Stimulated activated CD8-positive, alpha-beta memory T cell treated with anti-CD3 and anti-CD28 coated beads, Interleukin-12 subunit alpha, Interleukin-12 subunit beta, amount 100 ng/mL, for 1 hour (primary cell): ENCODE results near the gene CKAP5.

ENCODE experiments used
- DNase-seq: peaks from one replicate; pipeline ENCODE4 v3.0.0-alpha.2; 2020; ENCODE audit warnings: low read depth

Gene CKAP5

DNA sequence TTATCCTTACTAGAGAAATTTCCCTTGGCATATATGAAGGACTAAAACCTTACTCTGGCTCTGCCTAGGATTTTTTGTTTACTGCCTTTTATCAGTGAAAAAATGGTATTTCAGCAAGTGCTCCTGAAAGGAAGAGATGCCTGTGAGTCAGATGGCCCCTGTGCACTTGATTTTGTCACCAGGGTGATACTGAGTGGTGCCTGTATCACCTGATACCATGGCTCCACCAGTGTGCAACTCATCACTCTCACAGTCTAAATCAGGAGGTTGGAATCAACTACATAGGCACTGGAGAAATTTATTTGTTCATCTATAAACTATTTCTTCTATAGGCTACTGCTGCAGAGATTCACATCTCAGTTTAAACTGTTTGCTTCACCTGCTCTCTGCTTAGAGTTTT lies 83.8 kb downstream of the CKAP5 start:
- DNase-seq = no peak

DNA sequence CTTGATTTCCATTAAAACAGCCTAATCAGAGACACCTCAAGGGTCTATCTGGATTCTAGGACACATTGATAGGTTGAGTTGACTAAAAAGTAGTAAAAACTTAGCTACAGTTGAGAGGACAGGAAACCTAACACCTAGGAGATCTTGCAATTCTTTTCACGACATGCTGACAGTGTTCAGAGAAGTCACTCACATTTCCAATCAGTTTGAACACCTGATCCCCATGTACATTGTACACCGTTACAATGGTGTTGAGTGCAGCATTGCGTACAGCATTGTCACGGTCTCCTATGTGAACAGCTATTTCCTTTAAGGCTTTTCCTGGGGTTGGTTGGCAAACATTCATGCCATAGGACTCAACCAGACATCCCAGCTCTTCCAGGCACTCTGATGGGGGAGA lies 84.3 kb downstream of the CKAP5 start:
- no peak for DNase-seq

DNA sequence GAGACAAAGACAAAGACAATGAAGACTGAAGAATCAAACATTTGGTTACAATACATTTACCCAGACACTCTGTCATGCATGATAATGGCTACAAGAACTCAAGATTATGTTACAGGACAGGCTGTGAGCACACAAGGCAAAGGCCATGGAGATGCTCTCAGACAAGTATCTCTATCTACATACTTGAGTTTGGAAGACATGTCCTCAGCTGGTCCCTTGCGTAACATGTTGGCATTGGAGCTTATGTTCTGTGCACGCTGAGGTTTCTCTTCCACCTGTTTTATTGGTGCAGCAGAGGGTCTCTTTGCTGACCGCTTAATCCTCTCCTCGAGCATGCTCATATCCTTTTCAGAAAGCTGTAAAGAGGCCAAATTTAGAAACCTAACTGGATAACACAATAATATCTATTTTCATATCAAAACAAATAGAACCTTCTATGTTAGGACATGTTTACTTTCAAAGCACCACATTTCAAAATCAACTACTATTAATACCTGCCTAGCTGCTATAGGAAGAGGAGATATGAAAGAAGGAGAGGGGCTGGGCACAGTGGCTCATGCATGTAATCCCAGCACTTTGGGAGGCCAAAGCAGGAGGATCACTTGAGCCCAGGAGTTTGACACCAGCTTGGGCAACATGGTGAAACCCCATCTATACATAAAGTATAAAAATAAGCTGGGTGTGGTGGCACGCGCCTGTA lies 85.5 kb downstream of the CKAP5 start:
- DNase-seq = no peak

DNA sequence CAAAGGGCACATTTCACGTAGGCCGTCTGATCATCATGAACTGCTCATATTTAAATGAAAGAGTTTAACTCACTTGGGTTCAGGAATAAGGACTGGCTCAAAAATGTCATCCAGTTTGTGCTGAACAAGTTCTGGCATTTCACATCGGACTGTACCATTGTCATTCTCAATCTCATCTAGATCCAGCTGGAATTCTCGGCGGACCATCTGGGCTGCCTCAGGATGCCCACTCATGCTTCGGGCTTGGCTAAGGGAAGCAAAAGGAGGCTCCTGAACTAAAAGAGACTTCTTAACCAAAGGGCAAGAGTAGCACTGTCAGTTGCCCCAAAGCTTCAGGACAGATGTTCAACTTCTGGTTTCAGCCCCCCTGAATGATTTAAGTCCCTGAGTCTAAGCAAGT lies 86.9 kb downstream of the CKAP5 start:
- no peak for DNase-seq

DNA sequence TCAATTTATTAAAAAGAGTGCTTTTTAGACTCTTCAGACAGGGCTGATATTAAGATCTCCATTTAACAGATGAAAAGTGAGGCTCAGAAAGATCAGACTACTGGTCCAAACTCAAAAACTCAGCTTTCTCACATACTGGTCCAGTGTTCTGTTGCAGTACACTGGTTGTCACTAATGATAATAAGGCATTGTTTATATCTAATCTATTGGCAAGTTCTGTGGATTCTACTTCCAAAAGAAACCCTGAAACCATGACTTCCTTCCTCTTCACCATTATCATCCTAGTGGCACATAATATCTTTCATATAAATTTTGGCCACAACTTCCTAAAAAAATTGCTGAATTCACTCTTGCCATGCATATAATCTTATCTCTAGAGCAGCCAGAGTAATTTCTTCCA lies 90.1 kb downstream of the CKAP5 start:
- DNase-seq = no peak

DNA sequence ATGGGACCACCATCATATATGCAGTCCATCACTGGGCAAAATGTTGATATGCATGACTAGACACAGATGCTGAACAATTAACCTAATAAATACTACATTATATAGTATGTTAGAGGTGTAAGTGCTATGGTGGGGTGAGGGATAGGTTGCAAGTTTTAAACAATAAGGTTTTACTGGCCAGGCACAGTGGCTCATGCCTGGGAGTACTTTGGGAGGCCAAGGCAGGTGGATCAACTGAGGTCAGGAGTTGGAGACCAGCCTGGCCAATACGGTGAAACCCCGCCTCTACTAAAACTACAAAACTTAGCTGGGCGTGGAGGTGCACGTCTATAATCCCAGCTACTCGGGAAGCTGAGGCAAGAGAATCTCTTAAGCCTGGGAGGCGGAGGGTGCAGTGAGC lies 98.9 kb downstream of the CKAP5 start:
- DNase-seq = no peak

DNA sequence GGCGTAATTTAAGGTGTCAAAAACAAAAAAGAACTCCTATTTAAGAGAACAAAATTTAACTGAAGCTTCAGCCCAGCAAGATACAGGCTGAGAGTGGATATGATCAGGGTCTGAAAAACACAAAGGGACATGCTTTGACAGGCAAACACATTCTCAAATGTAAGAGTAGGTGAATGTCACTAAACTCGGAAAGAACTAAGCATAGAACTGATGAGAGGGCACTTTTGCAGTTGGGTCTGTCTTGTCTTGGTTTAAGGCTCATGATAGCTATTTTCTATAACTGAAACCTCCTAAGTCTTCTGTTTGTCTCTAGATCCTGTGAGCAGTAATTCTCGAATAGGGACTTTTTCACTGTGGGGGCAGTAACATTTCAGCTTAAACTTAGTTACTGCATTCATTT lies 100.1 kb downstream of the CKAP5 start:
- no peak for DNase-seq

DNA sequence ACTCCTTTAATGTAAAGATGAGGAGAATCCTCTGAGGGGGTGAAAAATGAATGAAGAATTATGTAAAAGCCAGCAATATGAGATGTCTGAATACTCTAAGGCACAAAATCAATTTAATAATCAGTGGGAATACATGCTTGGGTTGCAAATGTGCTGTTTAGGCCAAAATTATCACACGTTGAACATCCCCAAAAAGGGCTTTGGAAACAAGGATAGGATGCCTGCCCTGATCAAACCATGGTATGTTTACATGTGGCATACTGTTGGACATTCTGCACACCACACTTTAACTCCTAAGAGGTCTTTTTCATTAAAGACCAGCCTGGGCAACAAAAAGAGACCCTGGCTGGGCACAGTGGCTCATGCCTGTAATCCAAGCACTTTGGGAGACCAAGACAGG lies 100.8 kb downstream of the CKAP5 start:
- DNase-seq = no peak

DNA sequence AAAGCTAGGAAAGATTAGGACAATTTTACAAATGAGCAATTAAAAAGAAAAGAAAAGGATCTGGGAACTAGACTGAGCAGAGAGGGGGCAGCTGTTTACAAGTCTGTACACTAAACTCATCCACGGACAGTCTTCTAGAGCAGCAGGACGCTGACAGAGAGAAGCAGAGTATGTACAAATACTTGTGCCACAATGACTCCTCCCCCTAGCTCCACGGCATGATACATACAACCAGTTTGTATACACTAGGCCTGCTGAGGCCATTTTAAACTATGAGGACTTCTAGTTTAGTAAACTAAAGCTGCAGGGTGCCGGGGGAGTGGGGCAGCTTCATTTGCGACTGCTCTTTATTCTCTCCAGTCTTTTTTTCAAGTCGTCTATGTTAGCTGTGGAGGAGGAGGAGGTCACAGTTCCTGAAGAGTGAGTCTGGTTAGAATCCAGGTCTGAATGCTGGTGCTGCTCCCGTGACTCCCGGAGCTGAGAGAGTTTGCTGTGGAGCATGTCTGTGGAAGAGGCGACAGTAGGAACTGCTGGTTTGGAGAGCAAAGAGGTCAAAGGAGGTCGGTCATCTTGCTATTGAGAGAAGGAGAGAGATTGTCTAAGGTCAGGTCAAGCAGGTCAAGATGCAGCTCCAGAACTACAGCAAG lies 102.3 kb downstream of the CKAP5 start:
- no peak for DNase-seq

DNA sequence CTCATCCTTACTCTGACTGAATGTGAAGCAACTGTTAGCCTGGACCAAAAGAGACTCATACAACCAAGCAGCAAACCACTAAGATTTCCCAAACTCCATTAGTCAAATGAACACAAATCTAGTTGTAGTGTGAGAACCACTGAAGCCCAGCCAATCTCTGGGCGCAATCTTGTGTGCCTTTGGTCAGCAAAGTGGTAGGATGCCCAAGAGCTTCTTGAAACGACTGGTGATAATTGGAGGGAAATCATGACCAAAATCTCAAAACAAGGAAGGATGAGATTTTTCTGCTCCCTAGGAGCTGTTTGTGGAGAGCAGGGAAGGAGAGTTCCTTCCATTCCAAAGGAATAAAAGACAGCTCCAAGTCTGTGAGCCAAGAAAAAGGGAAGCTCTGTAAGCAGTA lies 103.0 kb downstream of the CKAP5 start:
- DNase-seq = no peak

DNA sequence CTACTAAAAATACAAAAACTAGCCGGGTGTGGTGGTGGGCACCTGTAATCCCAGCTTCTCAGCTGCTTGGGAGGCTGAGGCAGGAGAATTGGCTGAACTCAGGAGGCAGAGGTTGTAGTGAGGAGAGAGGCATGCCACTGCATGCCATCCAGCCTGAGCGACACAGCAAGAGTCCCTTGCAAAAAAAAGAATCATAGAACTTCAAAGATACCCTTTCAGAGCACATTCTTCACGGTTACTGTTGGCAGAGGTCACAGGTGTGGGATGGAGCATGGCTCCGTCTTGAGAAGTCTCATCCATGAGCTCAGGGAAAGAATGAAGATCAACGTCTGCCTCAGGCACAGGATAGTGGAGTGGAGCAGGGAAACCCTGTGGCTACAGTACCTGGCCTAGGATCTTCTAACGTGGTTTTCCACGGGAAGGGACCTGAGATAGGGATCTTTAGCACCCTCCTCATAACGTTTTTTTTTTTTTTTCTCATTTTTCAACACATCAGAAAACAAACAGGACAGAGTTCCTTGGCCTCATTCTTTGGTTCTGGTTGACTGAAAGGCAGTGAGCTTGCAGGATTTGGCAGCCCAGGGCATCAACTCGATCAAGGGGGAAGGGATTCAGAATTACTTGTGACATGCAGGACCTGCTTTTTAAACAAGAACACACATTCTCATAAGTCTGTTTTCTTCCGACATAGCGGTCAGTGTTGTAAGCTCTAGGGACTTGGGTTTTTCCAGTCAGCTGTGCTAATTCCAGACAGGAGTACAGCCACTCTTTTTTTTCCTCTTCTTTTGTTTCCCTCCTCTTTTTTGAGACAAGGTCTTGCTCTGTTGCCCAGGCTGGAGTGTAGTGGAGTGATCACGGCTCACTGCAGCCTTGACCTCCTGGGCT lies 104.2 kb downstream of the CKAP5 start:
- no peak for DNase-seq

DNA sequence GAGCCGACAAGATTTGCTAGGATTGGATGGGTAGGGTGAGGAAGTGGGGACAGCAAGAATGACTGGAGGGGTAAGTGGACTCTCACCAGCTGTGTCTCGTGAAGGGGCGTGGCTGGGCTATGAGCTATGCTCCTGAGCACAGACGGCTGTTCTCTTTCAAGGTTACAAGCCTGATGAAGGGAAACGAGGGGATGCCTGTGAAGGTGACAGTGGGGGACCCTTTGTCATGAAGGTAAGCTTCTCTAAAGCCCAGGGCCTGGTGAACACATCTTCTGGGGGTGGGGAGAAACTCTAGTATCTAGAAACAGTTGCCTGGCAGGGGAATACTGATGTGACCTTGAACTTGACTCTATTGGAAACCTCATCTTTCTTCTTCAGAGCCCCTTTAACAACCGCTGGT lies 107.2 kb downstream of the CKAP5 start:
- no peak for DNase-seq

DNA sequence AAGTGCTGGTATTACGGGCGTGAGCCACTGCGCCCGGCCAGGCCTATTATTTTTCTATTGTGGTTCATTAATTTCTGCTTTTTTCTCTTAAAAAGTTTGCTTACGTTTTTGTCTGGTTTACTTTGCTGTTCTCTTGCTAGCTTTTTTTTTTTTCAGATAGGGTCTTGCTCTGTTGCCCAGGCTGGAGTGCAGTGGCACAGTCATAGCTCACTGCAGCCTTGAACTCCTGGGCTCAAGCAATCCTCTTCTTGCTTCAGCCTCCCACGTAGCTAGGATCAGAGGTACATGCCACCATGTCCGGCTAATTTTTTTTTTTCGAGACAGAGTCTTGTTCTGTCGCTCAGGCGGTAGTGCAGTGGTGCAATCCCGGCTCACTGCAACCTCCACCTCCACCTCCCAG lies 108.4 kb downstream of the CKAP5 start:
- no peak for DNase-seq

DNA sequence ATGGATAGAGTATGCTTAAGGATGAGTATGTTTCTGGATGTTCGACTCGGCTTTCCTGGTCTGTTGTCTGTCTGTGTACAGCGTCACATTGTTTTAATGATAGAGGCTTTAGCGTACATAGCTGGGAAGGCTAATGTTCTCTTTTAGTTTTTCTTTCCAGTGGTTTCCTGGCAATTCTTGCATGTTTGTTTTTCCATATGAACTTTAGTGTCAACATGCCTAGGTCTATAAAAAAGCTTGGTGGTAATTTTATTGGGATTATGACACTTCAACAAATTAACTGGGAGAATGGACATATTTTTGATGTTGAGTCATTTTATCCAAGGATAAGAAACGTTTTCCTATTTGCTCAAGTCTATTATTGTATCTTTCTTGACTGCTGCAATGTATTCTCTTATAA lies 109.5 kb downstream of the CKAP5 start:
- DNase-seq = no peak

DNA sequence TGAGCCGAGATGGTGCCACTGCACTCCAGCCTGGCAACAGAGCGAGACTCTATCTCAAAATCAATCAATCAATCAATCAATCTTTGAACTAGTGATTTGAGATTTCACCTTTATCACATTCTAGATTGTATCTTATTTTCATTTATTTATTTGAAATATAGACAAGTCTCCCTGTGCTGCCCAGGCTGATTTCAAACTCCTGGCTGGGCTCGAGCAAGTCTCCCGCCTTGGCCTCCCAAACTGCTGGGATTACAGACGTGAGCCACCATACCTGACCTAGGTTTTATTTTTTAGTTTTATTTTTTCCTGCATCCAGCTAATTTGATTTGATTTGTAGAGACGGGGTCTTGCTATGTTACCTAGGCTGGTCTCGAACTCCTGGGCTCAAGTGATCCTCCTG lies 109.9 kb downstream of the CKAP5 start:
- no peak for DNase-seq

DNA sequence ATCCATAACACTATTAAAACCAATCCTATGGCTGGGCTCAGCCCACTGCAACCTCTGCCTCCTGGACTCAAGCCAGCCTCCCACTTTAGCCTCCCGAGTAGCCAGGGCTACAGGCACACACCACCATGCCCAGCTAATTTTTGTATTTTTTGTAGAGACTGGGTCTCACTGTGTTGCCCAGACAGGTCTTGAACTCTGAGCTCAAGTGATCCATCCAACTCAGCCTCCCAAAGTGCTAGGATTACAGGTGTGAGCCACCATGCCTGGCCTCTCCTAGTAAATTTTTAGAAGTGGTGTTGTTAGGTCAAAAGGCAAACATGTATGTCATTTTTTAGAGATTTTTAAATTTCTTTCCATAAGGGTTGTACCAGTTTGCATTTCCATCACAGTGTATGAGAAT lies 112.8 kb downstream of the CKAP5 start:
- DNase-seq = no peak

DNA sequence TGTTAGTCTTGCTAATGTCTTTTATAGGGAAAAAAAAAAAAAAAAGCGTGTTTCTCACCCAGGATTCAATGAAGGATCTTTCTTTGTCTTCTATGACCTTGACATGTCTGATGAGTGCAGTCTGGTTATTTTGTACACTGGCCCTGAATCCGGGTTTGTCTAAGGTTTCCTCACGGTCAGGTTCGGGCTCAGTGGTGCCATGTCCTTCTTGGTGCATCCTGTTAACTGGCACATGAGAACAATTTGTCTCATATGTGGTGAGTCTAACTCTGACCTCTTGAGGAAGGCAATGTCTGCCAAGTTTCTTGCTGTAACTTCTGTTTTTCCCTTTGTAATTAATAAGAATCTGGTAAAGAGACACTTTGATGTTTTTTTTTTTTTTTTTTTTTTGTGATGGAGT lies 114.5 kb downstream of the CKAP5 start:
- no peak for DNase-seq

DNA sequence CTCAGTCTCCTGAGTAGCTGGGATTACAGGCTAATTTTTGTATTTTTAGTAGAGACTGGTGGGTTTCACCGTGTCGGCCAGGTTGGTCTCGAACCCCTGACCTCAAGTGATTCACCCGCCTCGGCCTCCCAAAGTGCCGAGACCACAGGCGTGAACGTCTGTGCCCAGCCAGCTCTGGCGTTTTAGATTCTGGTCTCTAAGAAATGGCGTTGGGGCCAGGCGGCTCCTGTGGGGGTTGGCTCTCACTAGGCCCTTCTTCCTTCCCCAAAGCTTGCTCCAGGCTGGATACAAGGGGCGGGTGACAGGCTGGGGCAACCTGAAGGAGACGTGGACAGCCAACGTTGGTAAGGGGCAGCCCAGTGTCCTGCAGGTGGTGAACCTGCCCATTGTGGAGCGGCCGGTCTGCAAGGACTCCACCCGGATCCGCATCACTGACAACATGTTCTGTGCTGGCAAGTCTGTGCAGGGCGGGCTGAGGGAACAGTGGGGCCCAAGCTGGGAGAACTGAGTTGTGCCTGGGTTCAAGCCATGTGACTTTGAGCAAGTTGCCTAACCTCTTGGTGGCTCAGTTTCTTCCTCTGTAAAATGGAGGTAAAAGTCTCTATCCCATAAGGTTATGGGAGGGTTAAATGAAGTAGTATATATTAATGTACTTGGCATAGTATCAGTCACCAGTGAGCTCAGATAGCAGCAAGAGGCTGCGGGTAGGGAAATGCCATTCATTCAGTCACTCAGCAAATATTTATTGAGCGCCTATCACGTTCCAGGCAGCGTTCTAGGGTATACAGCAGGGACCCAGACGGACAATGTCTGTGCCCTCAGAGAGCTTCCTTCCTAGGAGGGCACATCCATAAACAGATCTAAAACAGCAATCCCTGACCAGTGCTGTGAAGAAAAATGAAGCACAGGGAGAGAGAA lies 116.7 kb downstream of the CKAP5 start:
- DNase-seq = no peak

DNA sequence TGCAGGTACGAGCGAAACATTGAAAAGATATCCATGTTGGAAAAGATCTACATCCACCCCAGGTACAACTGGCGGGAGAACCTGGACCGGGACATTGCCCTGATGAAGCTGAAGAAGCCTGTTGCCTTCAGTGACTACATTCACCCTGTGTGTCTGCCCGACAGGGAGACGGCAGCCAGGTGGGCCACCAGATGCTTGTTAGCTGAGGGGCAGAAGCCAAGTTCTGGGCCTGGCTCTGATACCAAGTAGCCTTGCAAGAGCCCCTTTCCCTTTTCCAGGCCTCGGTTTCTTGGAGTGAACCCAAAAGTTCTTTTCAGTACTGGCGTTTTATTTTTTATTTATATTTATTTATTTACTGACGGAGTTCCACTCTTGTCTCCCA lies 117.4 kb downstream of the CKAP5 start:
- DNase-seq = no peak

DNA sequence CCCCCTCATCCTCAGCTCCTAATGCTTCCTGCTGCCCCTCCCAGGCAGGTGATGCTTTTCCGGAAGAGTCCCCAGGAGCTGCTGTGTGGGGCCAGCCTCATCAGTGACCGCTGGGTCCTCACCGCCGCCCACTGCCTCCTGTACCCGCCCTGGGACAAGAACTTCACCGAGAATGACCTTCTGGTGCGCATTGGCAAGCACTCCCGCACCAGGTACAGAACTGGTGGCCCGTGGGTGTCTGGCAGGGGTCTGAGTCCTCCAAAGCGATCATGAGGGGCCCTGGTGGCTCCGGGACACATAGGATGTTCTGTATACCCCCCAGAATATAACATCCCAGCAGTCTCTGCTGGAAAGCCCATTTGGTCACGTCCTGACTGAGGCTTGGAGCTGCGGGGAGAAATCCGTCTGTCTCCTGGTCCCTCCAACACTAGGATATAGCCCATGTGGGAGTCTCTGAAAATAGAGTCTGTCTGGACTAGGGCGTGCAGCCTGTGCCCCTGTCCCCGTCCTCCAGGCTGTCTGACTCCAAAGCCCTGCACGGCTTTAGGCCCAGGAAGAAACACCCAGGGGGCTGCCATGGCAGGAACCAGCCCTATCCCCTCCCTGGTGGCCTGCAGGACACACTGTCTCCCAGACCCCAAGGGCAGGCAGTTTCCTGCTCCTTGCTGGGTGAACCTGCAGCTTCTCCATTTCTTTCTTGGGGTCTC lies 118.0 kb downstream of the CKAP5 start:
- no peak for DNase-seq

DNA sequence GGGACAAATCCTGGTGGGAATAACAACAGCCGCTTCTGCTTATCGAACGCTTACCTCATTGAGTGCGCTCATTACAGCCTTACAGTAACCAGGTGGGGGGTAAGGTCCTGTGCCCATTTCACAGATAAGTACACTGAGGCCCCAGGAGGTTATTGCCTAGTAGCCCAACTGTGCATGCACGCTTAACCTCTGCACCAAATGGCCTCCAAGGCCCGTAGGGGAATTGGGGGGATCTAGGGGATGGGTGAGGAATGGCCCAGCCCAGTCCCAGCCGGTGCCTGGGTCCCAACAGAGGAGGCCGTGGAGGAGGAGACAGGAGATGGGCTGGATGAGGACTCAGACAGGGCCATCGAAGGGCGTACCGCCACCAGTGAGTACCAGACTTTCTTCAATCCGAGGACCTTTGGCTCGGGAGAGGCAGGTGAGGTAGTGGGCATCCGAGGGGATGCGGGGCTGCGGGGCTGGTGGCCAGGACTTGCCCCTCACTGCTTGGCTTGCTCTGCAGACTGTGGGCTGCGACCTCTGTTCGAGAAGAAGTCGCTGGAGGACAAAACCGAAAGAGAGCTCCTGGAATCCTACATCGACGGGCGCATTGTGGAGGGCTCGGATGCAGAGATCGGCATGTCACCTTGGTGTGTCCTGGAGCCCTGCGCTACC lies 119.7 kb downstream of the CKAP5 start:
- no peak for DNase-seq
